ENCODE data around the gene SDHD.

The SDHD gene

DNA sequence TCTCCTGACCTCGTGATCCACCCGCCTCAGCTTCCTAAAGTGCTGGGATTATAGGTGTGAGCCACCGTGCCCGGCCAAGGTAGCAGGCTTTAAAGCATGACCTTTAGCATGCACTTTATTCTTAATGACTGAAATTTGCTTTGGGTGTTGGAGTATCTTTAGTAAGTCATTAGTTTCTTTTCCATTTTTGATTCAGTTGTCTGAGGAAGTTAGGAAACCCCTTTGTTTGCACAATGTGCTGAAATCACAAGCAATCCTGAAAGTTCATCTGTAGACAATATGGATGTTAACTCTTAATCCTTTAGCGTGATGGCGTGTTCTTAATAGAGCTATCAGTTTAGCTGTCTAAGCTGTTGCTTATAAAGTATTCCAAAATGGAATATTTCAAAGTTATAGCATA is 16.8 kb downstream of the SDHD start:
- no peak for DNase-seq (ENCODE audit: low read depth)

DNA sequence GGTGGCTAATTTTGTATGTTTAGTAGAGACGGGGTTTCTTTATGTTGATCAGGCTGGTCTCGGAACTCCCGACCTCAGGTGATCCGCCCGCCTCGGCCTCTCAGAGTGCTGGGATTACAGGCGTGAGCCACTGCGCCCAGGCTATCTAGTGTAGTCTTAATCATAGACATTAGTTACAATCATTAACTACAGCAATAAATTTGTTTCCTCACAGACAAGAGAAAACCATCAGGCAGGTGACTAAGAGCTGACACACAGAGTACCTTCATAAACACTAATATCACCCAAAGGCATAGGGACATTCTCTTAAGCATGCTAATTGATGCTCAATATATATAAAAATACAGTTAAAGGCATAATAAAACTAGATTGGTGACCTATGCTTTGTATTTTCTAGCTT is 19.4 kb downstream of the SDHD start:
- no peak for DNase-seq (ENCODE audit: low read depth)

DNA sequence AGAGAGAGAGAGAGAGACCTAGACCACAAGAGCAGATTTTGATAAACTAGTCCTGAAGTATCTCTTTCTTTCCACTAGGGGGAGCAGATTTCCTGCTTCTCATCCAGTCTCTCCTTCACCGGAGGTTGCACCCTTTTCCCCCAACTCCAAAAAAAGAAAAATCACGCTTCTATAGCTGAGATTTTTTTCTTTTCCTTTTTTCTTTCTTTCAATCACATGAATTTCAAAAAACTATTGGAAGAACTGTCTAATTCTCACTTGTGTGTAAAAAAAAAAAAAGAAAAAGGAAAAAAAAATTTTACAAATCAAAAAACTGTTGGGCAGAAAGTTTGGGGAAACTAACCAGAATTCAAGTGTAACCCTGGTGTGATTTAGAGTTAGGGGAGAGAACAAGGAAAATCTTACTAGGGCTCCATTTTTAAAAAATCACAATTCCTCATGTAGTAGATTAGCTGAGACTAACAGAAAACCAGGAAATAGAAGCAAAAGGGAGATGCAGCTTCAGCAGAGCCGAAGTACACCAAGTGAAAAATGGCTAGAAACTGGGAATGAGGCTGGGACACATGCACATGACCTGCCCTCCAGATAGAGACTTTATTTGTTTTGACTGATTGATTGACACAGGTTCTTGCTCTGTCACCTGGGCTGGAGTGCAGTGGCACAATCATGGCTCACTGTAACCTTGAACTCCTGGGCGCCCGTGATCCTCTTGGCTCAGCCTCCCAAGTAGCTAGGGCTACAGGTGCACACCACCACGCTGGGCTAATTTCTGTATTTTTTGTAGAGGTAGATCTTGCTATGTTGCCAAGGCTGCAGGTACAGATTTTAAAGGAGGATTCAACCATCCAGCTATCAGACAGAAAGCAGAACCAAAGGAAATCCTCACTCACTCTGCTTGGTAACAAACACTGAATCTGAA is 27.1 kb downstream of the SDHD start:
- DNase-seq (ENCODE audit: low read depth) = peak; percentile 38

DNA sequence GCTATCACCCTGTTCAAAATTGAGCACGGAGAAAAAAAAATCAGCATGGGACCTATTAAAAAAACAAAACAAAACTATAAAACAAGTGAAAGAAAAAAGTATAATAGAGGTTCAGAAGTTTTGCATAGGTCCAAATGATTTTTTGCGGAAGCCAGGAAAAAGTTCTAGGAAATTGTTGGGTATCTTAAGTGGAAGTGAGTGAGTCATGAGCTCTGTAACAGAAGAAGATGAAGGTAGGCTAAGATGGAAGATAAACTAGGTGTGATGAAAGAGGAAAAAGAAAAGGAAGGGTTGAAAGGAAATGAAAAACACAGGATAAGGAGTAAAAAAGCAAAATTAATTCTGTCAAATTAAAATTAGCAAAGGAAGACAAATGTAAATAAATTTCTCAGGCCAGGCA is 27.8 kb downstream of the SDHD start:
- DNase-seq (ENCODE audit: low read depth) = no peak

DNA sequence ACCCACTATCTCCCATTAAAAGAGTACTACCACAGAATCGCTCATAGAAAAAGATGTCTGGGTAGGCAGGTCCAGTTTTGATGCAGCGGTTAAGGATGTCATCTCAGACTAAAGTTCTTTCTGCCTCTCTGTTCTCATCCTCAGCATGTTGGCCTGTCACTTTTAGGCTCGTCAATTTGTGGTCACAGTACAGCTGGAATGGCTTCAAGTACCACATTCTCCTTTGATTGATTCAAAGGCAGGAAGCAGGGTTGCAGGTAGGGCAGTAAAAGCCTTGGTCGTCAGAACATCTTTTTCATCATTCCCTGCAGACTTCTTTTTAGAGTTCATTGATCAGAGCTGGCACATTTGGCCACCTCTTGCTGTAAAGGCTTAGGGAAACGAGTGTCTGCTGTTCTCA is 28.7 kb downstream of the SDHD start:
- no peak for DNase-seq (ENCODE audit: low read depth)

DNA sequence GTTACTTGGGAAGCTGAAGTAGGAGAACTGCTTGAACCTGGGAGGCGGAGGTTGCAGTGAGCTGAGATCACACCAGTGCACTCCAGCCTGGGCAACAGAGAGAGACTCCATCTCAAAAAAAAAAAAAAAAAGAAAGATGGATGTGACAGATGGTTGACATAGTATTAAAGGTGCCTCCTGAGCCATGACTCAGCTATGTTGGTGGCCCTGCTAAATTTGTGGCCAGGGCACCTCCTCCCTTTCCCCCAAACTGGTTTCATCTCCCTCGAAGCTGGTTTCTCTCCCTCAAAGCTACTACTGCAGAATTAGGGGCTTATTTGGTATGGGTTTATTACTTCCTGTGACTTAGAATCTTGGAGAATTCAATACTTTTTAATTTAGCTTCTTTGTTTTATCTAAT is 31.5 kb downstream of the SDHD start:
- DNase-seq (ENCODE audit: low read depth) = no peak

DNA sequence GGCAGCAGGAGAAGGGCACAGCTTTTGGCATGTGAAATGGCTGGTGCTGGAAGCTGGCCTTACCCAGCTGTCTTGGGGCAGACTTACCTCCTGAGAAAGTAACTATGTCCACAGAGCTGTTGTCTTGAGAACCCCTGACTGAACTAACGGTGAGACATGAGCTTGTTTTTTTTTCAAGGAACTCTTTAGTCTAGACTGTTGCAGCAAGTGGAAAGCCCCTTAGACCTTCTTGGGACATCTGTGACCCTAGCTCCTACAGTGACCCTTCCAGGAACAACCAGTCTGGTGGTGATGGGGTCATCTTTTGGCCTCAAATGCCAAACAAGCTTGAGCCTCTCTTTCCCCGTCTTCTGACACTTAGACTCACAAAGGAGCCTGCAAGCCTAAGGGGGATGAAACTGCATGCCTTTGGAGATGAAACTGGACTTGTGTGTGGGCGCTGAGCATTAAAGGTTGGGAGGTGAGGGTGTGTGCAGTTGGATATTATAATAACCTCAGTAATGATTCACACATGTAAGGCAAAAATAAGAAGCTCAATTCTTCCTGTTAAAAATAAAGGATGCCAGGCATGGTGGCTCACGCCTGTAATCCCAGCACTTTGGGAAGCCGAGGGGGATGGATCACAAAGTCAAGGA is 35.4 kb downstream of the SDHD start:
- DNase-seq (ENCODE audit: low read depth) = no peak

DNA sequence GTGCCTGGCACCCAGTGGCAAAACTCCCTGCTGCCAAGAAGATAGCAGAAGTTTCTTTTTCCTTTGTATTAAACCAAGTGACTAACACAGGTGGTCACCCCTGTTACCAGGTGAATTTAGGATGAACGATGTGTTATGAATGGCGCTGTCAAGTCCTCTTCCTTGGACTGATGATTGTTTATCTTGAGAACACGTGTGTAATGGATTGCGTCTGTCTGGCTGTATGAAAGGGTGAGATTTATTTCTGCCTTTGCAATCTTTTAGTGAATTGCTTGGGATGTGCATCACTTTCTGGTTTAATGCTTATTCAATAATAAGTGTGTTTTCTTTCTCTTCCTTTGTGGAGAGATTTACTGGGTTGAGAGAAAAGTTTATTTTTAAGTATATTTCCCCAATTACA is 36.5 kb downstream of the SDHD start:
- DNase-seq (ENCODE audit: low read depth) = no peak

DNA sequence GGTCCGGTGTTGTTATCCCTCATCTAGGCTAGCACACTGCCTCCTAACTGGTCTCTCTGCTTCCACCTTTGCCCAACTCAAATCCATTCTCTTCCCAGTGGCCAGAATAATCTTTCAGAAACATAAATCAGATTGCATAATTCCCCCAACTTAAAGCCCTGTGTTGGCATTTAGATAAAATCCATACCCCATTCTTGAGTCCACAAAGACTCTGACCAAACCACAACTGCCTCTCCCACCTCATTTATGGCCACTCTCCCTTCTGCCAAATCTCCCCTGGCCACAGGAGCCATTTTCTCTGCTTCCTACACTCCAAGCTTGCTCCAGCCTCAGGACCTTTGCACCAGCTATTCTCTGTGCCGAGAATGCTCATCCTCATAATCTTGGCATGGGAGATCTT is 40.4 kb downstream of the SDHD start:
- DNase-seq (ENCODE audit: low read depth) = no peak

DNA sequence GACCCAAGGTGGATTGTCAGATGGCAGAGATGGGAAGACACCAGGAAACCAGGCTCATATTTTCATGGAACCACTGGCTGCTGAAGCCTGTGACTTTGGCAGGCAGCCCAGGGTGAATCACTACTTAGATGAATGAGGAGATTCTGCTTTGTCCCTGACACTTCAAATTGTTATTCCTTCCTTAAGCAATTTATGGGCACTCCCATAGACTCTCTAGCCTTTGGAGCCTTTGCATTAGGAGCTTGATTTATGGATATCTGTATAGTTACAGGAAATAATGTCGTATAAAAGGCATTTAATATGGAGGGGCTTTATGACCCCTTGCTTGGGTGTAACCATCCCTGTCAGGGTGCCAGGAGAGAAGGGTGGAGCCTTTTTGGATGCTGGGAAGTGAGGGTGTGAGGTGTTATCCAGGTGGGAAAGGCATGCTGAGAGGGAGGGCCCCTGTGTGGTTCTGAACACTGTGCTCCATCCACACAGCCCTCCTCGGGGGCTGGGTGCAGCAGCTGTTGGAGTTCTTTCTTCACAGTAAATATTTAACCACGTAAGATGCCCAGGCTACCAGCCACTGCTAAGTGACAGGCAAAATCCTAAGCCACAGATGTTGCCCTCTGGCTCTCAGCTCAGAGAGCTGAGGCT is 41.9 kb downstream of the SDHD start:
- peak; percentile 77 for DNase-seq (ENCODE audit: low read depth)

DNA sequence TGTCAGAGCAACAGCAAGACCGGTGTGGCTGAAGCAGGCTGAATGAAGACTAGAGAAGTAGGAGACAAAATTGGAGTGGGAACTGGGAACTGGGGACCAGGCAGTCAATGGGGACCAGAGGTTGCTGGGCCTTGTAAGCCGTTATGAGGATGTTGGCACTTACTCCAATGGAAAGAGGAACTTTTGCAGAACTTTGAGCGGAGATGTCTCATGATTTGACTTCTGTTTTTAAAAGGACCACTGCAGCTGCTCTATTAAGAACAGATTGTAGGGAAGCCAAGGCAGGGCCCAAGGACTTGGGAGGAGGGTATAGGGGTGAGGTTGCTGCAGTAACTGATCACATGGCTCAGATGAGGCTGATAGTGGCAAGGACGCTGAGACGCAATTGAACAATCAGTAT is 43.0 kb downstream of the SDHD start:
- no peak for DNase-seq (ENCODE audit: low read depth)

DNA sequence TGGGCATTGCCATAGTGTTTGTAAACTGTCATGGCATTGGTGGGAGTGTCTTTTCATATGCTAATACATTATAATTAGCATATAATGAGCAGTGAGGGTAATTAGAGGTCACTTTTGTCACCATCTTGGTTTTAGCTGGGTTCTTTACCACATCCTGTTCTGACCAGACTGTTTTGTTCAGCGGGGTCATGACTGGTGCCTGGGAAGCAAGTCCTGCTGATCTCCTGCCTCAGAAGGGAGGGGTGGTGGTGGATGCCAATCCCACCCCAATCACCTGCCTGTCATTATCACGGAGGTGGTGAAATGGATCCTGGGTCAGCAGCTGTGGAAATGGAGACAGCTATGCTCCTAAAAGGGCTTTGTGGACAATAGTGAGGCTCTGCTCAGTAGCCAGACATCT is 46.1 kb downstream of the SDHD start:
- DNase-seq (ENCODE audit: low read depth) = no peak

DNA sequence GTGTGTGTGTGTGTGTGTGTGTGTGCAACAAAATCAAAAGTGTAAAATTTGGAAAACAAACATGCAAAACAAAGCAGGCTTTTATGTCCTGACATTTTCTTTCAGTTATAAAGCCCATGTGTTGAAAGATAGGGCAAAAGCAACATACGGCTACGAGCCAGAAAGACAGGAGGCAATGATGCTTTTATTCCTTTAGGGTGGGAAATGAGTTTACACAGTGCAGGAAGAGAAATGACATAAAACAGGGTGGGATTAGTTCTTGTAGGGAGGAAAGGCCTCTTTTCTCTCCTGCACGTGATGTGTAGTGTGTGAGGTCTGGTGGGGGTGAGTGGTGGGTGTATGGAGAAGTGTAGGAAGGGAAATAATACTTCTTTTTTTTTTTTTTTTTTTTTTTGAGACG is 47.8 kb downstream of the SDHD start:
- DNase-seq (ENCODE audit: low read depth) = no peak

DNA sequence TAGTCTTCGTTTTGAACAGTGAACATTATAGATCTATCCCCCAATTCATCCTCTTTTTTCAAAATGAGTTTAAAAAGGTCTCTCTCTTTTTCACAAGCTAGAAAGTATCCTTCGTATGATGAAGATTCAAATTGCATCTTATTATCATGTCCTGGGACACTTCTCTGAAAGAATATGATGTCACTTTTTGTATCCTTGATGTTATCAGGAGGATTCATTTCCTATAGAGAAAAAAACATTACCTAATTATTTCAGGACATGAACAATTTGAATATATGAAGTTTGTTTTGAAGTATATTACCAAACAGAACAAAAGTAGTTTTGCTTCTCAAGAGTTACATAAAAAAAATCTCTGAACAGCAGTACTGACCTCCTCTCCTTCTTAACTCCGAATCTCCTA is 56.9 kb downstream of the SDHD start:
- DNase-seq (ENCODE audit: low read depth) = no peak
